NOMO-1 (cell line): Measurements from ENCODE around the gene CNTN4.
A peak's percentile ranks its signal among the peaks of the same experiment; 100 is the strongest.

Experiments used
- DNase-seq, 2 experiments: peaks; one replicate each; lab custom pipeline; 2025; ENCODE audit not compliant: unreplicated experiment in 2 of 2; lab: John Stamatoyannopoulos, UW

Gene CNTN4

DNA sequence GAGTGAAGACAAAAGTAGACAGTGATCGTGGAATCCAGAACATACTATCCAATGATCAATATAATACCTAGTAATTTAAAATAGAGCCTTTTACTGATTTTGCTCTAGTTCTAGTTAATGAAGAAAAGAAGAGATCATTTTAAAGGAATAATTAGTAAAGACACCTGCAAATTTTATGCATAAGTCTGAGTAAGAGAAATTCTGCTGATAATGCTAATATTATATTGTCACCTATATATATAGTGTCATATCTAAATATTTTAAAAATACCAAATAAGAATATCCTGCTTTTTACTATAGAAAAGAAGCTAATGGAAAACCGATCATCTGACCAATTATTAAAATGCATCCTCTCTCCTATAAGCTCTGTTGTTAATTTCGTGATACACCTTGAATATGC lies 152.1 kb downstream of the CNTN4 start:
- DNase-seq = no peak

GRCh38 chr3:2261747-2262146 lies 163.1 kb downstream of the CNTN4 start:
- no peak for DNase-seq

- DNase-seq = peak in 1 of 2 experiments; percentile 3
Measured at GRCh38 chr3:2262204-2262603, 163.5 kb downstream of the CNTN4 start.

GRCh38 chr3:2266606-2267005 lies 167.9 kb downstream of the CNTN4 start:
- no peak for DNase-seq

GRCh38 chr3:2268779-2269178 lies 170.1 kb downstream of the CNTN4 start:
- DNase-seq = no peak

DNA sequence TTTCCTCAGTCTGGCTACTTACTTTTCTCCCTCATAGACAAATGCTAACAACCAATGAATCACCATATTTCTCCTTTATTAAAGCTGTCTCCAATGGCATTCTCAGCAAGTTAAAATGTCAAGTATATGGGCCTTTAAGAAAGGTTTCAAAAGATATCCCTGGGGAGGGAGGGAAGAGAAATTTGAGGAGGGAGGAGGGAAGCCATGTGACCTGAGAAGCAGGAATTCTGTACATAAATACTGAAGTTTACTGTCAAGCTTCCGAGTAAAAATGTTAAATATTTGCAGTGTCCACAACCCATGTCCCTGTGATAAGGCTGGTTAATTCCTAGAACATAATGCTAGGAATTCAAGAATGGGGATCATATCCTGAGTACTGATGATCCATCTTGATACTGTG lies 175.9 kb downstream of the CNTN4 start:
- no peak for DNase-seq

- DNase-seq = no peak
Measured at GRCh38 chr3:2283818-2284217, 185.2 kb downstream of the CNTN4 start.

DNA sequence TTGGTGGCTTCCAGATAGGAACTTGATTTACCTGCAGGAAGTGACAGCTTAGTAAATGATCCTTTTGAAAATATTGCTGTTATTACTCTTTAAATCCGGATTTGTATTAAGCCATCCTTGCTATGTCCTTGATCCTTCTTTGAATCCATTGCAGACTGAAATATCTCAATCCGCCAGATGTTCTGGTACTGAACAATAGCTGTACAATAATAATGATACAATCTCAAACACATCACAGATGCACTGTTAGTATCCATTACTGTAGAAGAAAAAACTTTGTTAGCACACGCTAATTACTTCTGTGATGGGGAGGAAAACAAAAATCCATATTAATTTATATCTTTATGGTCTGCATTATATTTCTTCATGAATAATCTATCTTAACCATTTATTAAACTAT lies 202.3 kb downstream of the CNTN4 start:
- DNase-seq = no peak

GRCh38 chr3:2301361-2301760 lies 202.7 kb downstream of the CNTN4 start:
- no peak for DNase-seq

DNA sequence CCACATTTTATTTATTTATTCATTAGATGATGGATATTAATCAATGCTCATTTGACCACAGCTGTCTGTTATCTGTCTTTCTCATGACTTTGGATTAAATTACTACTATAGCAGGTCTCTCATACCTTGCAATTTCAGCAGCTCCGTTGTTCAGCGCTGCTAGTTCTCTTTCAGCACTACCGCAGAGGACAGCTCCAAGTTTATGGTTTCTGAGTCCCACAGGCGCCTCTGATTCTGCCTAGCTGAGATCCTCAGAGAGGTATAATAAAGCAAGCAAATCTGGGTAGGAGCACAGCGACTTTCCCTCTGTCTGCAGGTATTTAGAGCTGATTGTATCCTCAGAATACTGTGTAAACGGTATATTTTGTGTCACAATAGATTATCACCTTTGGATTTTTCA lies 204.9 kb downstream of the CNTN4 start:
- DNase-seq = no peak

GRCh38 chr3:2311022-2311421 lies 212.4 kb downstream of the CNTN4 start:
- DNase-seq = no peak

- DNase-seq = no peak
Measured at GRCh38 chr3:2317521-2317920, 218.9 kb downstream of the CNTN4 start.

DNA sequence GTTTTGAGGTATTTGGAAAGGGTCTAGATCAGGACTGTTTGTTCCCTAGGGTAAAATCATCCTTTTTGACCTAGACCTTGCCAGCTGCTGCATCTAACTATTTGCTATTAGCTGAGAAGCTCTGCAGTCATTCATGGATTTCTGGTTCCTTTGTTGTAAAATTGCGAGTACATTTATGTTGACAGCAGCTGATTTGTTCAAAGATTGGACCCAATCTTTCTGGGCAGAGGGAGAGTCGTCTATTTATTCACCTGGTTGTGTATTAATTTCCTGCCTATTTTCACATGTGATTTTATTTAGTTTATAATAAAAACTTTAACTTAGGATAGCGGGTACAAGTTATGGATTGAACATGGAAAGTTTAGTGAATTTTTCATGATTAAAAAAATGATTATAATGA lies 236.3 kb downstream of the CNTN4 start:
- DNase-seq = no peak

DNA sequence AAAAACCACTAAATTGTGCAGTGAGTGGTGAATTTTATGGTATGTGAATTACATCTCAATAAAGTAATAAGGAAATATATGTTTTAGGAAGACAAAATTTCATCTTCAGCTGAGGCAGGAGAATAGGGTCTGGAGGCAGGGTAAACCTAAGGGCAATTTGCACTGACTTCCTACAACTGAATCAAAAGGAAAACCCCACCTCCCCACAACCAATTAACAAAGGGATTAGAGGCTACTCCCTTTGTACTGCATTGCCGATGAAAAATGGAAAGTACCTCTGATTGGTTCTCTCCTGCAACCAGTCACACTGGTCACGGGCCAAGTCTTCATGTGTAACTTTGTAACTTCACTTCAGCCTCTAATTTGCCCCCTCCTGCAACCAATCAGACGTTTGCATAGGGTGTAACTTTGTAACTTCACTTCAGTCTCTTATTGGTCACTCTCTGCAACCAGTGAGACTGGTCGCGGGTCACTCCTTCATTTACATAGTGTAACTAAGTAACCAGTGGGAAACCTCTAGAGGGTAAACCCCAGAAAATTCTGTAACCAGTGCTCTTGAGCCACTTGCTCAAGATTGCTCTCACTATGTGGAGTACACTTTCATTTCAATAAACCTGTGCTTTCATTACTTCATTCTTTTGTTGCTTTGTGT lies 244.5 kb downstream of the CNTN4 start:
- no peak for DNase-seq

DNA sequence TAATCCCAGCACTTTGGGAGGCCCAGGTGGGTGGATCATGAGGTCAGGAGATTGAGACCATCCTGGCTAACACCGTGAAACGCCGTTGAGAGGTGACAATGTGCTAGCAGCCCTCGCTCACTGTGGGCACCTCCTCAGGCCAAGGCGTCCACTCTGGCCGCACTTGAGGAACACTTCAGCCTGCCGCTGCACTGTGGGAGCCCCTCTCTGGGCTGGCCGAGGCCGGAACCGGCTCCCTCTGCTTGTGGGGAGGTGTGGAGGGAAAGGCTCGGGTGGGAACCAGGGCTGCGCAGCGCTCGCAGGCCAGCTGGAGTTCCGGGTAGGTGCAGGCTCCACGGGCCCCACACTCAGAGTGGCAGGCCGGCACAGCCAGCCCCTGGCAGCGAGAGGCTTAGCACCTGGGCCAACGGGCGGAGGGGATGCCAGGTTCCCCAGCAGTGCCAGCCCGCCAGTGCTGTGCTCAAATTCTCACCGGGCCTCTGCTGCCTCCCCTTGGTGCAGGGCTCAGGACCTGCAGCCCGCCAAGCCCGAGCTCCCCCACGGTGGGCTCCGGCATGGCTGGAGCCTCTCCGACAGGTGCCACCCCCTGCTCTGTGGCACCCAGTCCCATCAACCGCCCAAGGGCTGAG lies 253.6 kb downstream of the CNTN4 start:
- DNase-seq = no peak

GRCh38 chr3:2354702-2355101 lies 256.0 kb downstream of the CNTN4 start:
- DNase-seq = no peak

DNA sequence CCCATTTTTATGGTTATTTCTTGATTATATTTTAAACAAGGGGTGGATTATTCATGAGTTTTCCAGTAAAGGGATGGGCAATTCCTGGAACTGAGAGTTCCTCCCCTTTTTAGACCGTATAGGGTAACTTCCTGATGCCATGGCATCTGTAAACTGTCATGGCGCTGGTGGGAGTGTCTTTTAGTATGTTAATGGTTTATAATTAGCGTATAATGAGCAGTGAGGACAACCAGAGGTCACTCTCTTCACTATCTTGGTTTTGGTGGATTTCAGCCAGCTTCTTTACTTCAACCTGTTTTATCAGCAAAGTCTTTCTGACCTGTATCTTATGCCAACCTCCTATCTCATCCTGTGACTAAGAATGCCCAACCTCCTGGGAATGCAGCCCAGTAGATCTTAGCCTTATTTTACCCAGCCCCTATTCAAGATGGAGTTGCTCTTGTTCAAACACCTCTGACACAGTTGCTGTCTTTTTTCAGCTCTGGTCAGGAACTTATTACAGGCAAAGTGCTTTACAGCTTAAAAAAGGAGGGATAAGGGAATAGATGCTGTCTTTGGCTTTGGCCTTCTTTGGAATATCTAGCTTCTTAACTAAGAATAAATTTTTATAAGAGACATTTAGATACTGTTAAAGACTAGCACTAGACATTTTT lies 257.8 kb downstream of the CNTN4 start:
- DNase-seq = no peak

DNA sequence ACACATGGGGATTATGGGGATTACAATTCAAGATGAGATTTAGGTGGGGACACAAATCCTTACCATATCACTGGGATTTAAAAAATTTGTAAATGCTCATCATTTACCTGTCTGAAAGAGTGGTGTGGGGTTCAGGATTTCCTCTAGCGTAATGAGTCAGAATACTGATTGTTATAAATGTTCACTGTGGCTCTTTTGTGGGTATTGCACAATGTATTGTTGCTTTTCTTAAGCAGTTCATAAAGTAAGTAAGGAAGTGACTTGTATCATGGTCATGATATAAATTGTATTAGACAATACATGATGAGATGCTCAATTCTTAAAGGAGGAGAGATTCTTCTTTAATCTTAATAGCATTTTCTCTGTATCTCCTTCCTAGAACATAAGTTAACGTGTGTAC lies 262.1 kb downstream of the CNTN4 start:
- peak in 1 of 2 experiments; percentile 31 for DNase-seq

DNA sequence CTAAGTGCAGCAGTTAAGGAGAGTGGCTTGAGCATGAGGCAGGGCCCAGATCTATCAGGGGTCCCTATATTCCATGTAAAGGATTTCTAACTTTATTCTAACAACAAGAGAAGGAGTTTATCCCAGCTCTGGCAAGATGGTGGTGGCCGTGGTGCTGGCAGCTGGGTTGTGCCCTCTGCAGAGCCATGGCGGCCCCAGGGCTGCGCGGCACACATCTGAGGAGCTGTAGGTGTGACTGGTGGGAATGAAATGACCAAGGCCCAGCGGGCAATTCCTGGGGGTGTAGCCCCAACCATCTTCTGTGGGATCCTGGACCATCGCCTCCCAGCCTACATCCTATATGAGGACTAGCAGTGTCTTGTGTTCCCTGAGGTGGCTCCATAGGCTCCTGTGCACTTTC lies 263.5 kb downstream of the CNTN4 start:
- DNase-seq = no peak

- DNase-seq = no peak
Measured at GRCh38 chr3:2363854-2364253, 265.2 kb downstream of the CNTN4 start.

DNA sequence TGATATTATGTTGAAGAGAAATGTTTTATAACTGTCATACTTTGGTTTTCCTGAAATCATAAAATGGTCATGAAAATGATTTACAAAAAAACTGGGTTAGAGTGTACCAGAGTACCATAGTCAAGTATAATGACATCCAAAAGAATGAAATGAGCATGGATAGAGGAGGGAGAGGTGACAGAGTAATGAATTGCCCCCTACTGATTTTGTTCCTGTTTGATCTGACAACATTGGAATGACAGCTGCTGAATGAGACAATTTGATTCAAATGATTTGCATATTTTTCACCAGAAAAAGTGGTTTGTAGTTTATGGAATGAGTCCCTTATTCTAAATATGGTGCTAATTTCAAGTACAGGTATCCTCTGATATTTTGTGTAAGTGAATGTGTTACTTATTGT lies 271.7 kb downstream of the CNTN4 start:
- DNase-seq = no peak

GRCh38 chr3:2372306-2372705 lies 273.6 kb downstream of the CNTN4 start:
- no peak for DNase-seq
